Neural progenitor cell (in vitro differentiated cells): ENCODE results near the gene ABHD2. TPM values are rescaled to one million over a fixed set of nuclear protein-coding genes. Genes with fewer than 3 reads are reported as not detected.

Source experiments
- DNase-seq: peaks from one replicate; pipeline ENCODE4 v3.0.0-alpha.2; 2016; ENCODE audit warnings: low spot score
- H2AFZ ChIP-seq: fragments of 200-600 bp; sonication (generic); replicated peaks from 2 replicates; pipeline ENCODE4 v1.6.1; 2016; ENCODE audit warnings: antibody characterized with exemption
- H3F3A ChIP-seq: fragments of 200-600 bp; sonication (generic); 2 replicates; pipeline ENCODE4 v1.6.1; 2016; ENCODE audit warnings: antibody characterized with exemption, low read depth
- H3K27ac ChIP-seq: fragments of 200-600 bp; sonication (generic); 2 replicates; pipeline ENCODE4 v1.5.1; 2016; ENCODE audit warnings: mild to moderate bottlenecking
- H3K27me3 ChIP-seq: fragments of 200-600 bp; sonication (generic); 2 replicates; pipeline ENCODE4 v1.6.1; 2016; ENCODE audit warnings: mild to moderate bottlenecking, moderate library complexity
- H3K36me3 ChIP-seq: fragments of 200-600 bp; sonication (generic); 2 replicates; pipeline ENCODE4 v1.5.1; 2016
- H3K4me1 ChIP-seq: fragments of 200-600 bp; sonication (generic); 2 replicates; pipeline ENCODE4 v1.6.1; 2016; ENCODE audit warnings: mixed run types
- H3K4me2 ChIP-seq: fragments of 200-600 bp; sonication (generic); 2 replicates; pipeline ENCODE4 v1.6.1; 2016
- H3K4me3 ChIP-seq: fragments of 200-600 bp; sonication (generic); 2 replicates; pipeline ENCODE4 v1.5.1; 2016
- H3K79me2 ChIP-seq: fragments of 200-600 bp; sonication (generic); 2 replicates; pipeline ENCODE4 v1.6.1; 2016; ENCODE audit warnings: low read depth
- H3K9ac ChIP-seq: fragments of 200-600 bp; sonication (generic); 2 replicates; pipeline ENCODE4 v1.6.1; 2016
- H3K9me3 ChIP-seq: fragments of 200-600 bp; sonication (generic); 2 replicates; pipeline ENCODE4 v1.5.1; 2016; ENCODE audit warnings: low read depth
- H4K20me1 ChIP-seq: fragments of 200-600 bp; sonication (generic); 2 replicates; pipeline ENCODE4 v1.6.1; 2016; ENCODE audit warnings: low read depth
- H3K27ac Mint-ChIP-seq: 3 replicates; pipeline ENCODE4 v1.8.0; 2021; ENCODE audit warnings: mixed read lengths
- H3K27me3 Mint-ChIP-seq: 2 replicates; pipeline ENCODE4 v1.8.0; 2022; ENCODE audit warnings: low read depth, mild to moderate bottlenecking, inconsistent platforms, moderate library complexity, mixed read lengths; ENCODE audit not compliant: insufficient read depth
- H3K36me3 Mint-ChIP-seq: 3 replicates; pipeline ENCODE4 v1.8.0; 2021; ENCODE audit warnings: mixed read lengths
- H3K4me1 Mint-ChIP-seq: 3 replicates; pipeline ENCODE4 v1.8.0; 2021; ENCODE audit warnings: mixed read lengths
- H3K4me3 Mint-ChIP-seq: 3 replicates; pipeline ENCODE4 v1.8.0; 2021; ENCODE audit warnings: mild to moderate bottlenecking, moderate library complexity, mixed read lengths
- H3K9me3 Mint-ChIP-seq: 3 replicates; pipeline ENCODE4 v1.8.0; 2020; ENCODE audit warnings: mixed read lengths
- CTCF ChIP-seq: fragments of 200-600 bp; sonication (generic); IDR thresholded peaks from 2 replicates; pipeline ENCODE4 v1.5.1; 2017; ENCODE audit warnings: antibody characterized with exemption, mild to moderate bottlenecking
- EZH2 ChIP-seq: fragments of 200-600 bp; sonication (generic); IDR thresholded peaks from 2 replicates; pipeline ENCODE4 v1.6.1; 2017; ENCODE audit warnings: antibody characterized with exemption, mild to moderate bottlenecking, moderate library complexity
- EZH2phosphoT487 ChIP-seq: fragments of 200-600 bp; sonication (generic); IDR thresholded peaks from 2 replicates; pipeline ENCODE4 v1.6.1; 2017; ENCODE audit warnings: antibody characterized with exemption
- total RNA-seq: library from RNA; depleted of rRNA; stranded (reverse); fragments of >200 nt; gene quantifications from 2 replicates; pipeline ENCODE4 v1.2.3, GENCODE V29; 2015; ENCODE audit warnings: low replicate concordance

Gene ABHD2
- total RNA-seq, 1 donor from 2014 or later: 10.9 TPM

- H3K4me3 Mint-ChIP-seq: no peak overlapping the region
Observed at GRCh38 chr15:89103481-89104171, 15.4 kb downstream of the ABHD2 start.

GRCh38 chr15:89104172-89104564 is 15.9 kb downstream of the ABHD2 start:
- no peaks in the 10 kb centered on the region for H3K79me2 ChIP-seq

More at GRCh38 chr15:89103481-89104171, 15.4 kb downstream of the ABHD2 start:
- Histone ChIP-seq H3K9me3 (no peaks in the 10 kb centered on the region), H2AFZ (no peak overlapping the region), H4K20me1 (no peaks in the 10 kb centered on the region), H3F3A (no peaks in the 10 kb centered on the region), H3K79me2 (no peaks in the 10 kb centered on the region), H3K27me3 (no peaks in the 10 kb centered on the region), H3K4me1 (no peaks in the 10 kb centered on the region), H3K4me3 (no peak overlapping the region), H3K4me2 (no peak overlapping the region), H3K36me3 (no peaks in the 10 kb centered on the region), H3K9ac (no peak overlapping the region), H3K27ac (no peak overlapping the region)
- DNase-seq: no peak
- H3K4me1 Mint-ChIP-seq: no peaks in the 10 kb centered on the region
- no peak overlapping the region for H3K27ac Mint-ChIP-seq
- no peak for TF ChIP-seq EZH2phosphoT487
- TF ChIP-seq EZH2: no peak
- no peak for TF ChIP-seq CTCF
- peaks cover 3% of the 10 kb centered on the region for H3K27me3 Mint-ChIP-seq
- no peaks in the 10 kb centered on the region for H3K9me3 Mint-ChIP-seq
- peaks cover 17% of the 10 kb centered on the region for H3K36me3 Mint-ChIP-seq

GRCh38 chr15:89105147-89105546 is 16.9 kb downstream of the ABHD2 start:
- H3K27ac ChIP-seq: no peak overlapping the region

More at GRCh38 chr15:89104172-89104564, 15.9 kb downstream of the ABHD2 start:
- H3K27ac Mint-ChIP-seq: no peak overlapping the region
- DNase-seq: no peak
- Histone ChIP-seq H3K4me3 (no peak overlapping the region), H3K27me3 (no peaks in the 10 kb centered on the region), H3F3A (no peaks in the 10 kb centered on the region), H3K4me1 (no peaks in the 10 kb centered on the region), H3K9me3 (no peaks in the 10 kb centered on the region), H3K27ac (no peak overlapping the region), H4K20me1 (no peaks in the 10 kb centered on the region), H2AFZ (no peak overlapping the region), H3K36me3 (no peaks in the 10 kb centered on the region), H3K9ac (no peak overlapping the region), H3K4me2 (no peak overlapping the region)
- no peak overlapping the region for H3K4me3 Mint-ChIP-seq
- no peaks in the 10 kb centered on the region for H3K9me3 Mint-ChIP-seq
- H3K27me3 Mint-ChIP-seq: peaks cover under 1% of the 10 kb centered on the region
- H3K36me3 Mint-ChIP-seq: peaks cover 17% of the 10 kb centered on the region
- no peaks in the 10 kb centered on the region for H3K4me1 Mint-ChIP-seq
- no peak for TF ChIP-seq EZH2phosphoT487
- no peak for TF ChIP-seq EZH2
- no peak for TF ChIP-seq CTCF

More at GRCh38 chr15:89105147-89105546, 16.9 kb downstream of the ABHD2 start:
- H3K4me3 Mint-ChIP-seq: no peak overlapping the region
- H3K27ac Mint-ChIP-seq: no peak overlapping the region
- Histone ChIP-seq H2AFZ (no peak overlapping the region), H3K36me3 (no peaks in the 10 kb centered on the region), H3K27me3 (no peaks in the 10 kb centered on the region), H4K20me1 (no peaks in the 10 kb centered on the region), H3K4me3 (no peak overlapping the region), H3F3A (no peaks in the 10 kb centered on the region), H3K4me1 (no peaks in the 10 kb centered on the region), H3K9me3 (no peaks in the 10 kb centered on the region), H3K4me2 (no peak overlapping the region), H3K9ac (no peak overlapping the region), H3K79me2 (no peaks in the 10 kb centered on the region)
- no peaks in the 10 kb centered on the region for H3K9me3 Mint-ChIP-seq
- DNase-seq: no peak
- no peak for TF ChIP-seq CTCF
- TF ChIP-seq EZH2: no peak
- TF ChIP-seq EZH2phosphoT487: no peak
- no peaks in the 10 kb centered on the region for H3K4me1 Mint-ChIP-seq
- peaks cover 17% of the 10 kb centered on the region for H3K36me3 Mint-ChIP-seq
- no peaks in the 10 kb centered on the region for H3K27me3 Mint-ChIP-seq
